ENCODE results near the gene ING2.
"Not testable (repeated sequence)": the region's sequence is repeated elsewhere in the genome, so short reads cannot be mapped to it uniquely, and the experiment has no call there.

ING2 gene

GRCh38 chr4:183544109-183544508 lies 39.3 kb downstream of the ING2 start:
- H3K4me3 ChIP-seq (ENCODE audit: low read length in 2 of 2) = no peak overlapping the region
- H3K36me3 ChIP-seq (ENCODE audit: control insufficient read depth in 2 of 2, insufficient read depth in 2 of 2, low read length in 2 of 2) = no peaks in the 10 kb centered on the region
- H3K4me1 ChIP-seq (ENCODE audit: control insufficient read depth in 2 of 2, insufficient read depth in 2 of 2, low read length in 2 of 2) = no peaks in the 10 kb centered on the region
- H3K27me3 ChIP-seq (ENCODE audit: control insufficient read depth in 2 of 2, insufficient read depth in 2 of 2, low read length in 2 of 2) = peaks cover 0 to 3% of the 10 kb centered on the region in 2 donors
- no peak overlapping the region for H3K9ac ChIP-seq (ENCODE audit: low read depth in 1 of 2, low read length in 2 of 2)
- H3K27ac ChIP-seq (ENCODE audit: low read depth in 2 of 2, low read length in 2 of 2) = no peak overlapping the region
- H3K9me3 ChIP-seq (ENCODE audit: control insufficient read depth in 2 of 2, low read length in 2 of 2) = peaks cover 0 to 3% of the 10 kb centered on the region in 2 donors

GRCh38 chr4:183546376-183546775 lies 41.5 kb downstream of the ING2 start:
- Histone ChIP-seq H3K36me3 (ENCODE audit: control insufficient read depth in 2 of 2, insufficient read depth in 2 of 2, low read length in 2 of 2) (no peaks in the 10 kb centered on the region), H3K4me3 (ENCODE audit: low read length in 2 of 2) (no peak overlapping the region), H3K27ac (ENCODE audit: low read depth in 2 of 2, low read length in 2 of 2) (no peak overlapping the region), H3K9ac (ENCODE audit: low read depth in 1 of 2, low read length in 2 of 2) (no peak overlapping the region), H3K27me3 (ENCODE audit: control insufficient read depth in 2 of 2, insufficient read depth in 2 of 2, low read length in 2 of 2) (peaks cover 2 to 3% of the 10 kb centered on the region in 2 donors), H3K4me1 (ENCODE audit: control insufficient read depth in 2 of 2, insufficient read depth in 2 of 2, low read length in 2 of 2) (no peaks in the 10 kb centered on the region), H3K9me3 (ENCODE audit: control insufficient read depth in 2 of 2, low read length in 2 of 2) (peaks cover 0 to 3% of the 10 kb centered on the region in 2 donors)

- Histone ChIP-seq H3K27me3 (ENCODE audit: control insufficient read depth in 2 of 2, insufficient read depth in 2 of 2, low read length in 2 of 2) (peaks cover 2 to 3% of the 10 kb centered on the region in 2 donors), H3K9ac (ENCODE audit: low read depth in 1 of 2, low read length in 2 of 2) (no peak overlapping the region), H3K9me3 (ENCODE audit: control insufficient read depth in 2 of 2, low read length in 2 of 2) (peaks cover 0 to 3% of the 10 kb centered on the region in 2 donors), H3K27ac (ENCODE audit: low read depth in 2 of 2, low read length in 2 of 2) (no peak overlapping the region), H3K4me3 (ENCODE audit: low read length in 2 of 2) (no peak overlapping the region), H3K4me1 (ENCODE audit: control insufficient read depth in 2 of 2, insufficient read depth in 2 of 2, low read length in 2 of 2) (no peaks in the 10 kb centered on the region), H3K36me3 (ENCODE audit: control insufficient read depth in 2 of 2, insufficient read depth in 2 of 2, low read length in 2 of 2) (no peaks in the 10 kb centered on the region)
These were observed 43.4 kb downstream of the ING2 start for GRCh38 chr4:183548306-183548705.

- no peak overlapping the region for H3K4me3 ChIP-seq (ENCODE audit: low read length in 2 of 2)
- H3K9me3 ChIP-seq (ENCODE audit: control insufficient read depth in 2 of 2, low read length in 2 of 2) = no peaks in the 10 kb centered on the region
- peaks cover 2 to 3% of the 10 kb centered on the region in 2 donors for H3K27me3 ChIP-seq (ENCODE audit: control insufficient read depth in 2 of 2, insufficient read depth in 2 of 2, low read length in 2 of 2)
- H3K4me1 ChIP-seq (ENCODE audit: control insufficient read depth in 2 of 2, insufficient read depth in 2 of 2, low read length in 2 of 2) = no peaks in the 10 kb centered on the region
- no peak overlapping the region for H3K27ac ChIP-seq (ENCODE audit: low read depth in 2 of 2, low read length in 2 of 2)
- no peaks in the 10 kb centered on the region for H3K36me3 ChIP-seq (ENCODE audit: control insufficient read depth in 2 of 2, insufficient read depth in 2 of 2, low read length in 2 of 2)
- no peak overlapping the region for H3K9ac ChIP-seq (ENCODE audit: low read depth in 1 of 2, low read length in 2 of 2)
These were observed 45.7 kb downstream of the ING2 start for GRCh38 chr4:183550345-183551093.

- no peak overlapping the region for H3K9ac ChIP-seq (ENCODE audit: low read depth in 1 of 2, low read length in 2 of 2)
- no peaks in the 10 kb centered on the region for H3K36me3 ChIP-seq (ENCODE audit: control insufficient read depth in 2 of 2, insufficient read depth in 2 of 2, low read length in 2 of 2)
- H3K27me3 ChIP-seq (ENCODE audit: control insufficient read depth in 2 of 2, insufficient read depth in 2 of 2, low read length in 2 of 2) = peaks cover 3 to 5% of the 10 kb centered on the region in 2 donors
- no peaks in the 10 kb centered on the region for H3K4me1 ChIP-seq (ENCODE audit: control insufficient read depth in 2 of 2, insufficient read depth in 2 of 2, low read length in 2 of 2)
- no peaks in the 10 kb centered on the region for H3K9me3 ChIP-seq (ENCODE audit: control insufficient read depth in 2 of 2, low read length in 2 of 2)
- H3K27ac ChIP-seq (ENCODE audit: low read depth in 2 of 2, low read length in 2 of 2) = no peak overlapping the region
- H3K4me3 ChIP-seq (ENCODE audit: low read length in 2 of 2) = no peak overlapping the region
These were observed 47.7 kb downstream of the ING2 start for GRCh38 chr4:183552274-183553146.

- not testable (repeated sequence) for H3K27me3 ChIP-seq (ENCODE audit: control insufficient read depth in 2 of 2, insufficient read depth in 2 of 2, low read length in 2 of 2); H3K9ac ChIP-seq (ENCODE audit: low read depth in 1 of 2, low read length in 2 of 2); H3K4me1 ChIP-seq (ENCODE audit: control insufficient read depth in 2 of 2, insufficient read depth in 2 of 2, low read length in 2 of 2); H3K4me3 ChIP-seq (ENCODE audit: low read length in 2 of 2); H3K36me3 ChIP-seq (ENCODE audit: control insufficient read depth in 2 of 2, insufficient read depth in 2 of 2, low read length in 2 of 2); H3K9me3 ChIP-seq (ENCODE audit: control insufficient read depth in 2 of 2, low read length in 2 of 2); H3K27ac ChIP-seq (ENCODE audit: low read depth in 2 of 2, low read length in 2 of 2)
These were observed 48.3 kb downstream of the ING2 start for GRCh38 chr4:183553147-183553478.

GRCh38 chr4:183553601-183554345 lies 48.9 kb downstream of the ING2 start:
- H3K4me3 ChIP-seq (ENCODE audit: low read length in 2 of 2) = no peak overlapping the region
- no peaks in the 10 kb centered on the region for H3K36me3 ChIP-seq (ENCODE audit: control insufficient read depth in 2 of 2, insufficient read depth in 2 of 2, low read length in 2 of 2)
- no peak overlapping the region for H3K9ac ChIP-seq (ENCODE audit: low read depth in 1 of 2, low read length in 2 of 2)
- no peak overlapping the region for H3K27ac ChIP-seq (ENCODE audit: low read depth in 2 of 2, low read length in 2 of 2)
- no peaks in the 10 kb centered on the region for H3K9me3 ChIP-seq (ENCODE audit: control insufficient read depth in 2 of 2, low read length in 2 of 2)
- no peaks in the 10 kb centered on the region for H3K4me1 ChIP-seq (ENCODE audit: control insufficient read depth in 2 of 2, insufficient read depth in 2 of 2, low read length in 2 of 2)
- H3K27me3 ChIP-seq (ENCODE audit: control insufficient read depth in 2 of 2, insufficient read depth in 2 of 2, low read length in 2 of 2) = peaks cover 1 to 5% of the 10 kb centered on the region in 2 donors

- no peak overlapping the region for H3K27ac ChIP-seq (ENCODE audit: low read depth in 2 of 2, low read length in 2 of 2)
- H3K9ac ChIP-seq (ENCODE audit: low read depth in 1 of 2, low read length in 2 of 2) = no peak overlapping the region
- peaks cover 0 to 9% of the 10 kb centered on the region in 2 donors for H3K27me3 ChIP-seq (ENCODE audit: control insufficient read depth in 2 of 2, insufficient read depth in 2 of 2, low read length in 2 of 2)
- no peaks in the 10 kb centered on the region for H3K36me3 ChIP-seq (ENCODE audit: control insufficient read depth in 2 of 2, insufficient read depth in 2 of 2, low read length in 2 of 2)
- H3K4me1 ChIP-seq (ENCODE audit: control insufficient read depth in 2 of 2, insufficient read depth in 2 of 2, low read length in 2 of 2) = no peaks in the 10 kb centered on the region
- no peak overlapping the region for H3K4me3 ChIP-seq (ENCODE audit: low read length in 2 of 2)
- no peaks in the 10 kb centered on the region for H3K9me3 ChIP-seq (ENCODE audit: control insufficient read depth in 2 of 2, low read length in 2 of 2)
These were observed 49.5 kb downstream of the ING2 start for GRCh38 chr4:183554346-183554686.

- Histone ChIP-seq H3K27me3 (ENCODE audit: control insufficient read depth in 2 of 2, insufficient read depth in 2 of 2, low read length in 2 of 2) (peaks cover 0 to 9% of the 10 kb centered on the region in 2 donors), H3K4me3 (ENCODE audit: low read length in 2 of 2) (no peak overlapping the region), H3K4me1 (ENCODE audit: control insufficient read depth in 2 of 2, insufficient read depth in 2 of 2, low read length in 2 of 2) (no peaks in the 10 kb centered on the region), H3K9ac (ENCODE audit: low read depth in 1 of 2, low read length in 2 of 2) (no peak overlapping the region), H3K27ac (ENCODE audit: low read depth in 2 of 2, low read length in 2 of 2) (no peak overlapping the region), H3K9me3 (ENCODE audit: control insufficient read depth in 2 of 2, low read length in 2 of 2) (no peaks in the 10 kb centered on the region), H3K36me3 (ENCODE audit: control insufficient read depth in 2 of 2, insufficient read depth in 2 of 2, low read length in 2 of 2) (no peaks in the 10 kb centered on the region)
These were observed 50.2 kb downstream of the ING2 start for GRCh38 chr4:183554878-183555585.
